ENCODE results near the gene SLC25A23. TPM values are rescaled to one million over a fixed set of nuclear protein-coding genes. Genes with fewer than 3 reads are reported as not detected.

SLC25A23 gene
- total RNA-seq, 1 donor from 2014 or later = 76.2 TPM

GRCh38 chr19:6466526-6467248 lies 7.1 kb upstream of the SLC25A23 start:
- Mint-ChIP-seq H3K4me1 (ENCODE audit: low read depth) (peaks cover 22% of the 10 kb centered on the region), H3K4me3 (ENCODE audit: low read depth) (peak overlapping the region; percentile 45), H3K9me3 (ENCODE audit: low read depth) (no peaks in the 10 kb centered on the region), H3K27me3 (no peaks in the 10 kb centered on the region), H3K36me3 (ENCODE audit: insufficient read depth) (peaks cover 13% of the 10 kb centered on the region), H3K27ac (no peak overlapping the region)
- no peak for TF ChIP-seq CTCF (IDR thresholded peaks at IDR 0.05; ENCODE audit: unreplicated experiment)
- DNase-seq (ENCODE audit: low spot score, unreplicated experiment) = no peak

DNA sequence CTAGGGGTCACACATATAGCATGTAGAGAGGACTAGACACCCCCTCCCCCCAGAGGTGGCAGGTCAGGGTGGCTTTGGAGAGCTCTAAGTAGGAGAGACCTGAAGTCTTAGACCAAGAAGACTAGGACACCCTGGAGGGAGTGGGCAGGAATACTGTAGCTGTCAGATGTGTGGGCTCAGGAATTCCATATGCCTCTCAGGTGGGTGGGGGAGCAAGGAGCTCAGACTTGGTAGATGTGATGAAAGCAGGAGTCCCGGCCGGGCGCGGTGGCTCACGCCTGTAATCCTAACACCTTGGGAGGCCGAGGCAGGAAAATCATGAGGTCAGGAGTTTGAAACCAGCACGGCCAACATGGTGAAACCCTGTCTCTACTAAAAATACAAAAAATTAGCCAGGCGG lies 6.1 kb upstream of the SLC25A23 start:
- Mint-ChIP-seq H3K36me3 (ENCODE audit: insufficient read depth) (peaks cover 13% of the 10 kb centered on the region), H3K27me3 (no peaks in the 10 kb centered on the region)

GRCh38 chr19:6465006-6465405 lies 5.4 kb upstream of the SLC25A23 start:
- Mint-ChIP-seq H3K4me3 (ENCODE audit: low read depth) (peak overlapping the region; percentile 87), H3K27me3 (no peaks in the 10 kb centered on the region), H3K9me3 (ENCODE audit: low read depth) (no peaks in the 10 kb centered on the region), H3K36me3 (ENCODE audit: insufficient read depth) (peaks cover 11% of the 10 kb centered on the region), H3K27ac (peak overlapping the region; percentile 97), H3K4me1 (ENCODE audit: low read depth) (peaks cover 20% of the 10 kb centered on the region)
- no peak for TF ChIP-seq CTCF (IDR thresholded peaks at IDR 0.05; ENCODE audit: unreplicated experiment)
- DNase-seq (ENCODE audit: low spot score, unreplicated experiment) = no peak

More for the DNA sequence above, 6.1 kb upstream of the SLC25A23 start:
- Mint-ChIP-seq H3K9me3 (ENCODE audit: low read depth) (no peaks in the 10 kb centered on the region), H3K27ac (peak overlapping the region; percentile 97), H3K4me3 (ENCODE audit: low read depth) (peak overlapping the region; percentile 87), H3K4me1 (ENCODE audit: low read depth) (peaks cover 22% of the 10 kb centered on the region)
- TF ChIP-seq CTCF (IDR thresholded peaks at IDR 0.05; ENCODE audit: unreplicated experiment) = no peak
- no peak for DNase-seq (ENCODE audit: low spot score, unreplicated experiment)

DNA sequence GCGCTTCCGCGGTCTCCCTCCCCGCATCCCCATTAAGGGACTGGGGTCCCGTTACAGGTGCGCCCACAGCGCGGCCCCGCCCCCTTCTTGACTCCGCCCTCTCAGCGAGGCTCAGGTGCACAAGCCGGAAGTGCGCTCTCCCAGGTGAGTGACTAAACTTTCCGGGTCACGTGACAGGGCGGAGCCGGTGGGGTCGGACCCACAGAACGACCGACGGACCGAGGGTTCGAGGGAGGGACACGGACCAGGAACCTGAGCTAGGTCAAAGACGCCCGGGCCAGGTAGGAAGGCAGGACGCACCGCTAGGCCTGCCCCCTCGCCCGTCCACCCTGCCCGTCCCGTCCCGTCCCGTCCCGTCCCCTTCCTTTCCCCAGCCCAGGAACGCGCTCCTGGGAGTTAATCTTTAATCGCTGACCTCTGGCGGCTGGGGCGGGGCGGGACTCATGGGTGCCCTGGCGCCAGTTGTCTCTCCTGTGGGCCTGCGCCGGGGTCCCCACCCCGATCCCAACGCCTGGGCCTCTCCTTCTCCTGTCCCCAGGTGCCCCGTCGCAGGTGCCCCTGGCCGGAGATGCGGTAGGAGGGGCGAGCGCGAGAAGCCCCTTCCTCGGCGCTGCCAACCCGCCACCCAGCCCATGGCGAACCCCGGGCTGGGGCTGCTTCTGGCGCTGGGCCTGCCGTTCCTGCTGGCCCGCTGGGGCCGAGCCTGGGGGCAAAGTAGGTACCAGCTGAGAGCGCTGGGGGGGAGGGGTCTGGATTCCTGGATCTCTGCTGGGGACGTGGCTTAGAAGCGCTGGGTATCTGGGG lies 4.7 kb upstream of the SLC25A23 start, which contains the start of gene CRB3:
Gene CRB3, plus strand, starts transcription at position 202 of the 804 bp plus-strand sequence. Its CDS starts 431 bp downstream, at position 633.
- peak within 1 kb of the TSS; percentile 87 for H3K4me3 Mint-ChIP-seq (ENCODE audit: low read depth)
- peak; percentile 97 for DNase-seq (ENCODE audit: low spot score, unreplicated experiment)
- H3K27me3 Mint-ChIP-seq = no peaks in the 10 kb centered on the region
- TF ChIP-seq CTCF (IDR thresholded peaks at IDR 0.05; ENCODE audit: unreplicated experiment) = no peak
- peaks cover 17% of the 10 kb centered on the region for H3K4me1 Mint-ChIP-seq (ENCODE audit: low read depth)
- peaks cover 11% of the 10 kb centered on the region for H3K36me3 Mint-ChIP-seq (ENCODE audit: insufficient read depth)
- peak within 1 kb of the TSS; percentile 97 for H3K27ac Mint-ChIP-seq
- no peaks in the 10 kb centered on the region for H3K9me3 Mint-ChIP-seq (ENCODE audit: low read depth)

DNA sequence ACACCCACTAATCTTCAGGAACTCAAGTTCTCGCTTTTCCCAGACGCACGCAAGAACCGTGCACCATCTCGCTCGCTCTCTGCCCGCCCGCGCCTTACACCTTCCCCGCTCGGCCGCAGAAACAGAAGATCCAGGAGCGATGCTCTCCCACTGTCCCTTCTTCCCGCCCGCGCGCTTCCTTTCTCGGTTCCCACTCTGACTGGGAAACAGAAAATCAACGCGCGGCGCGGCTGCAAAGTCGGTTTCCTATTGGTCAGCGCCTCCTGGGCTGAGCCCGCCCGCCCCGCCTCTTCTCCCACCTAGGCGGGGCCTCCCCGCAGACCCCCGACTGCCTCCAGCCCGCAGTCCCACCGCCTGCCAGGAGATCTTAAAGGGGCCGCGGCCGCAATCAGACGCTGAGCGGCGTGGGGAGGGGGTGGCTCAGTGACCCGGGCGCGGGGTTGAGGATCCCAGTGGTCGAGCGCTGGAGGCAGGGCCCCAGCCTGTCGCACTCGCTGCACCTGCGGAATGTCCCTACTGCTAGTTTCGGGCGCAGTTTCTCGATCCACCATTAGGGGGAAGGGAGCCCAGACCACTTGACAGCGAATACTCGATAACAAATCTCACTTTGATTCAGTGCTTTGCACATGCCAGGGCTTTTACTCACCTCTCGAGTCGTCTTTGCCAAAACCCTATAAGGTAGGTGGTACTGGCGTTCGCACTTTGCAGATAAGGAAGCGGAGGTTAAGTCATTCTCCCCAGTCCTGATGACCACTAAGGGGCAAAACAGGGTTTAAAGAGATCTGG lies 700 bp upstream of the SLC25A23 start:
- Mint-ChIP-seq H3K9me3 (ENCODE audit: low read depth) (no peaks in the 10 kb centered on the region), H3K27me3 (no peaks in the 10 kb centered on the region), H3K4me1 (ENCODE audit: low read depth) (peaks cover 18% of the 10 kb centered on the region), H3K4me3 (ENCODE audit: low read depth) (peak overlapping the region; percentile 88), H3K36me3 (ENCODE audit: insufficient read depth) (peaks cover 9% of the 10 kb centered on the region), H3K27ac (peak overlapping the region; percentile 96)
- DNase-seq (ENCODE audit: low spot score, unreplicated experiment) = peak; percentile 92
- peak; percentile 68 for TF ChIP-seq CTCF (IDR thresholded peaks at IDR 0.05; ENCODE audit: unreplicated experiment)

Data from progenitor cell of endocrine pancreas (in vitro differentiated cells).